Stimulated activated CD4-positive, alpha-beta T cell treated with anti-CD3 and anti-CD28 coated beads, Interleukin-15, amount 100 ng/mL, for 48 hours (primary cell): Measurements from ENCODE around the gene APBB2.

Source experiments
- DNase-seq, 2 donors: peaks; one replicate each; pipeline ENCODE4 v3.0.0-alpha.2; 2020; ENCODE audit warnings: low read depth in 2 of 2

APBB2 gene

DNA sequence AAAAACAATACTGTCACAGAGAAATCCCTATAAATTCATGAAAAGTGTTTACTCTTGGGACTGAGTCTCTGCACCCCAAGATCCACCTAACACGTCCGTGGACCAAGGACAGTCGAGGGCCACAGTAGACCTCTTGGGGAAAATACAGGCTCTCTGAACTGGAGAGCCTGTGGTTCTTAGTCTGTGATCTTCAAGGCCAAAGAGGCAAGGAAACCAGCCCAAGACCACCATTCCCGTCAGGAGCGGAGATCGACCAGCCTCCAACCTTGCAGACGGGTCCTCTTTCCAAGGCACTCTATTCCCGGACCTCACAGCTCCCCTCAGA lies 1.6 kb upstream of the APBB2 start:
- DNase-seq, result no peak

- no peak for DNase-seq
Observed at GRCh38 chr4:41215155-41215554, 813 bp upstream of the APBB2 start.

- DNase-seq, result no peak
Observed at GRCh38 chr4:41214825-41215146, 444 bp upstream of the APBB2 start.

DNA sequence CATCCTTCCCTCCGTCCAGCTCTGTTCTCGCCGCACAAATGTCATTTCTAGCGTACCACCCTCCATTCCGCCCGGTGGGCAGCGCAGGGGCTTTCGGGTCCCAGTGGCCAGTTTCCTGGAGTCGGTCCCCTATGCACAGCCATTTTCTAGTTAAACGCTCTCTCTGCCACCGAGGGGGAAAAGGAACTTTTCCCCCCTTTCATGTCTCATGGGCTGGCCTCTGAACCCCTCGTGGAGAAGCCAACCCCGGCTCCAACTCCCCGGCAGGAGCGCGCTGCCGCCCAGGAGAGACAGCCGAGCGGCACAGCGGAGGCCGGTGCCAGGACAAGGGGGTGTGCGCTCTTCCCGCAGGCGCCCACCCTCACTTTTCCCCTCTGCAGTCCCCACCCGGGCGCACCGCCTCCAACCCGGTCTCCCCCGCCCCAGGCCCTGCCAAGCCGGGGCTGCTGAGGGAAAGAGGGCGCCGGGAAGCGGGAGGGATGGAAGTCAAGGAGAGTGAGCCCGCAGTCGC lies 662 bp downstream of the APBB2 start:
- DNase-seq, result no peak

GRCh38 chr4:41212616-41213203 lies 1.6 kb downstream of the APBB2 start:
- no peak for DNase-seq

DNA sequence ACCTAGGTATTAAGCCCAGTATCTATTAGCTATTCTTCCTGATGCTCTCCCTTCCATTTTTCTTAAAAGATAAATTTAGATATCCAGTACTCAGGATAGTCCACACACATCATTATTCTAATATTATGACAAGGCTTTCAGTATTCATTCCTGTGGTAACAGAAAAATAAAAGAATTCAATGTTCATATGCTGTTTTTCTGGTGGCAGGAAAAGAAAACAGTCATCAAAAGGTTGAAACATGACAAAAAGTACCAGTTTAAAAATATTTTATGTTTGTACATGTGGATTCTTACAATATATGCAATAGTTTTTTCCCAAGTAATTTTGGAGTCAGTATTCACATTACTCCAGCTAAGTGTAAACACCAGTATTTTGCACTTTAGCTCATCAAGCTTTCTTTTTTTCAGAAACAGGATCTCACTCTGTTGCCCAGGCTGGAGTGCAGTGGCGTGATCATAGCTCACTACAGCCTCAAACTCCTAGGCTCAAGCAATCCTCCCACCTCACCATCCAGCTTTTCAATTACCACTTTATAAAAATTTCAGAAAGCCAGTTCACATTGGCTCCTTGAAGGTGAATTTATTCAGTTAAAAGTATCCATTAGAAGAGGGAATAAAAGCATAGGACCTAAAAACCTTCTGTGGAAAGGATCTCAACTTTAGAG lies 2.3 kb downstream of the APBB2 start:
- DNase-seq, result no peak

DNA sequence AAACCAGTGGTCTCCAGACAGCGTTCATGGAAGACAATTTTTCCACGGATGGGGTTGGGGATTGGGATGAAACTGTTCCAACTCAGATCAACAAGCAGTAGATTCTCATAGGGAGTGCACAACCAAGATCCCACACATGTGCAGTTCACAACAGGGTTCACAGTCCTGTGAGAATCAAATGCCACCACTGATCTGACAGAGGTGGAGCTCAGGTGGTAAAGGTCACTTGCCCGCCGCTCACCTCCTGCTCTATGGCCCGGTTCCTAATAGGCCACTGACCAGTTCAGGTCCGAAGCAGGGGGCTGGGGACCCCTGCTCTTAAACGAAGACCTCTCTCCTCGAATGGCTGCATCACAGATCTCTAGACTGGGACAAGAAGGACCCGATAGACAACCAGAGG lies 4.4 kb downstream of the APBB2 start:
- no peak for DNase-seq

DNA sequence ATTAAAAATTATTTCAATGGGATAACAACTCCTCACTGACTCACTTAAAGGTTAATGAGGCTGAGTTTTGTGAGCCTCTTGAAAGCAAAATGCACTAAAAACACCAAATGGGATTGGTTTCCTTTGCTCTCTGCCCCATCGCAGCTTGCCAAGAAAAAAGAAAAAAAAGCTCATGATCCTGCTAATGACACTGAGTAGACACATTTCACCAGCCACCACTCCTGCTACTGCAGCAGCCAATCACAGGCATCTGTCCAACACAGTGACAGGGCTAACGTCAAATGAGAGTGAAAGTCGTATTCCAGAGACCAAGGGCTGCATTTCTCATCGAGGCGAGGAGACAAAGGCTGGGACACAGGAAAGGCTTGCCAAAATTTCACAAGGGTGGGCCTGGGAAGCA lies 5.2 kb downstream of the APBB2 start:
- no peak for DNase-seq

GRCh38 chr4:41207291-41207831 lies 7.0 kb downstream of the APBB2 start:
- no peak for DNase-seq

DNA sequence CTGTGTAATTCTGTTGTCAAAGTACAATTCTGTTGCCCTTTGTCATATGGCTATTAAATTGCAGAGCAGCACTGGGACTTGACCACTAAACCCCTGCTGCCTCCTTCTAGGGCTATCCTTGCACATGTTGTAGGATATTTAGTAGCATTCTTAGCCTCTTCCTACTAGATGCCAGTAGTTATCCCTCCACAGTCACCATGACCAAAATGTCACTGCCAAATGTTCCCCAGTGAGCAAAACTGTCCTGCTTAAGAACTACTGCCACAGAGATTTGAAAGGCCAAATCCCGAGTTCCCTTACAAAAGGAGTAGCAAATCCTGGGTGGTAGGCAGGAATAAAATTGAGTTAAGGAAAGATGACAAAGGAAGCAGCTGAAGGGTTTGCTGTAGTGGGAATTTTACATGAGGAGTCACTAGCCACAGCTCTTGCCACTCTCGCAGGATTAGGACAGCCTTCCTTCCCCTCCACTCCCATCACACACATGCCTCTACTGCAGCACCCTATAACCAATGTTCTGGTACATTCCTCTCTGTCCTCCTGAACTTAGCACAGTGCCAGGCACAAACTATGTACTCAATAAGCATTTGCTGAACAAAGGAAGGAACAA lies 8.4 kb downstream of the APBB2 start:
- no peak for DNase-seq

DNA sequence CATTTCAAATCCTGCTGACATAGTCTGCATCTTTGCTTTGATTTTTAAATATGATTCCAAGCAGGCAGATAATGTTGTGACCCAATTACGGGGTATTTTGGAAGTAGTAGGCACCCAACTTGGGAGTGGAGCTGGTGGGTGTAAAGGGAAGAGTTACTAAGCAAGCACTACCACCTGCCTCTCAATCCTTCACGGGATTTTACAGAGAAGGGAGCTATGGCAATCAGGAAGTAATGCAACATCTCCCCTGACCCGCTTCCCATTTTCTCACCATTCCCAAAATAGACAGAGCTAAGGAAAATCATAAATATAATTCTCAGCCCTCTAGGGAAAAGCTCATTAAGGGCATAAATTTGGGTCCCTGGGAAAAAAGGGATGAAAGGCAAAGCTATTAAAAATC lies 9.2 kb downstream of the APBB2 start:
- DNase-seq, result no peak

- DNase-seq, result no peak
Observed at GRCh38 chr4:41204400-41204978, 9.9 kb downstream of the APBB2 start.

DNA sequence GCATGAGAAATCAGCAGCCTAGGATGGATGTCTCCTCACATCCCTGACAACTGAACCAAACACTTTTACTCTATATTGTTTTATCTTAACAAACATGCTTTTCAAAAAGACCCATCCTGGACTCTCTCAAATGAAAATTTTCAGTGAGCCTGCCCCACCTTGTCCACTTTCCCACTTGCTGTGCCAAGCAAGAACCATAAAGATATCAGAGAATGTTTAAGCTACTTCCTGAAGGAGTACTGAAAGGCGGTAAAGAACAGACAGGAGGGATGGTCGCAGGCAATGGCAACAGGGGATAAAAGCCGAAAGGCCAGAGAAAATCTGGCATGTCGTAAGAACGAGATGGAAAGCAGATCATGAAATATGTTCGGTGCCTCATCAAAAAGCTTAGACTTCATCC lies 10.5 kb downstream of the APBB2 start:
- no peak for DNase-seq

DNA sequence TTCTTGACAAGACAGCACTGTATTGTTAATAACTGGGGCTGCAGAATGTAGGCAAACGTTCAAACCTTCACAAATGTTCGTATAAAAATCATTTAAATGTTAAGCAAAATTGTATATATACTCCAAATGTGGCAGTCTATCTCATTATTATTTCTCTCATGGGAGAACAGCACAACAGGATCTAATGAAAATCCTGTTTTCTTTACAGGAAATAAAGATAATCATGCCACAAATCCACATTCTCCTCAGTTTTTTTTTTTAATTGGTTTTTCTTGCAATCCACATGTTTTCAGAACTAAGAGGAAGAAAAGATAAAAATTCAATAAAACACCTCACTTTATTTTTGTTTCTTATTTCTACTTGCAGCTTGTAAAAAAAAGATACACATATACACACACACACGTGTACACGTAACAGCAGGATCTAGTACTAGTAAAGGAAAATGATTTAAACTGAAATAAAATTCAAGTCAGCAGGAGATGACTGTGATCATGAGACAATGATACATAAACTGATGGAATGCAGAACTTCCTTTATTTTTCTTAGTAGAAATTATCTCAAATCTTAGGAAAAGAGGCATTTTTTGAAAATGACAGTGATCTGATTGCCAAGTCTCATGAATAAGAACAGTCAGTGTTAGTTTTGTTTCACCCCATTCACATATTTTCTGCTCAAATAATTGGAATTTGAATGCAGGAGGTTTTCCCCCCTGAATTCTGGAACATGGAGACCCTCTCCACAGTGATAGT lies 11.3 kb downstream of the APBB2 start:
- DNase-seq, result no peak

DNA sequence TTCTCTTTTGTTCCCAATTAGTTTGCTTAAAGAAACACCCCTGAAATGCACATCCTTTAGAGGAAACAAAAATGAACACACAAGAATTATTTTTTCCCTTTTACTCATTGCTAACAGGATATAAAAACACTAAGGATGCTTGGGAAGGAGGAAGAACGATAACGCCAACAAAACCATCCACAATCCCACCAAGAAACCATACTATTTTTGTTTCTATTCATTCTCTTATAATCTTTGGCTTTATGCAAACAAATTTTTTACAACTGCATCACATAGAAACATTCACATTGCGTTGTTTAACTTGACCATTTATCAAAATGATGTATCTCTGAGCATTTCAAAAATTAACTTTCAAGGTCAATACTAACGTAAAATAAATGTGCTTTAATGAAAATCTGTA lies 12.0 kb downstream of the APBB2 start:
- DNase-seq, result no peak

GRCh38 chr4:41200486-41201017 lies 13.8 kb downstream of the APBB2 start:
- DNase-seq, result no peak

DNA sequence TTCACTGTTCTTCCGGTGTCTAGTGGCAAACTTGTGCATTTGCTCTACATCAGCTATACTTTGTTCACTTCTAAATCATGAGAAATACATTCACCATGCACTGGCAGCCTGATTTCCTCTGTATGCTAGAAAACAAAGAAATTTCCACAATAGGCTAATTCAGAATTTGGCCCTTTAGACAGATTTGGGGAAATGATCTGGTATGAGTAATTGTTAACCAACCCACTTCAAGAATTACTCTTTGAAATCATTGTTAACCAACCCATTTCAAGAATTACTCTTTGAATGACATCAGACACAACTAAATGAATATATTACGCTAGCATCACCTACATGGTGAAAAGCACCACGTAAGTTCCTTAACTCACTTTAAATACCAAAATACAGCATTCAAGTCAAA lies 14.6 kb downstream of the APBB2 start:
- DNase-seq, result no peak

GRCh38 chr4:41197996-41198395 lies 16.3 kb downstream of the APBB2 start:
- no peak for DNase-seq

DNA sequence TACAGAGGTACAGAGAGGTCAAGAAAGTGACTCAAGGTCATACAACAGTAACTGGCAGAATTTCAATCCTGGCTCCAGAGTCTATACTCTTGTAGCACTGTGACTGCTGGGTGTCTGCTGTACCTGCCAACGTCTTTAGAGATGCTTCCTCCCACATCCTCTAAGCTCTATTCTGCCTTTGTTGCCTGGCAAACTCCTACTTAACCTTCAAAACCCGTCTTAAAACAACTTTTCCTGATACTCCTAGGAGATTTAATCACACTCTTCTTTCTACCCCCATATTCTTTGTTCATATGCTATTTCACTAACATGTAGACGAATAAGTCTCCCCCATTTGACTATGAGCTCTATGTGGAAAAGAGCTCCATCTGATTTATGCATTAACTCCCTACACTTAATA lies 16.8 kb downstream of the APBB2 start:
- no peak for DNase-seq

GRCh38 chr4:41196633-41197332 lies 17.6 kb downstream of the APBB2 start:
- no peak for DNase-seq

- no peak for DNase-seq
Observed at GRCh38 chr4:41192136-41192535, 22.2 kb downstream of the APBB2 start.
